Stimulated activated CD4-positive, alpha-beta T cell treated with anti-CD3 and anti-CD28 coated beads, Interleukin-15, amount 100 ng/mL, for 1 hour (primary cell): Measurements from ENCODE around the gene DLG4.
"Not testable (repeated sequence)": the region's sequence is repeated elsewhere in the genome, so short reads cannot be mapped to it uniquely, and the experiment has no call there.

Experiments used
- DNase-seq, 2 donors: peaks; one replicate each; pipeline ENCODE4 v3.0.0-alpha.2; 2020; ENCODE audit warnings: low read depth in 1 of 2, low spot score in 1 of 2

Gene DLG4

GRCh38 chr17:7190276-7190917 is 29.2 kb downstream of the DLG4 start:
- DNase-seq: no peak

- no peak for DNase-seq
Measured at GRCh38 chr17:7186241-7186640, 33.4 kb downstream of the DLG4 start.

- DNase-seq: no peak
Measured at GRCh38 chr17:7184647-7185046, 35.0 kb downstream of the DLG4 start.

- no peak for DNase-seq
Measured at GRCh38 chr17:7184091-7184488, 35.5 kb downstream of the DLG4 start.

GRCh38 chr17:7183433-7184090 is 36.1 kb downstream of the DLG4 start:
- no peak for DNase-seq

- DNase-seq: not testable (repeated sequence)
Measured at GRCh38 chr17:7182101-7182500, 37.5 kb downstream of the DLG4 start.

- DNase-seq: no peak
Measured at GRCh38 chr17:7179317-7180254, 40.0 kb downstream of the DLG4 start, which contains the start of gene ASGR1. Gene ASGR1 (minus strand): TSS chr17:7179370. CDS start chr17:7178563, 807 bp downstream.

GRCh38 chr17:7178973-7179316 is 40.7 kb downstream of the DLG4 start:
- no peak for DNase-seq

GRCh38 chr17:7177954-7178477 is 41.6 kb downstream of the DLG4 start:
- DNase-seq: no peak

GRCh38 chr17:7177191-7177953 is 42.3 kb downstream of the DLG4 start:
- DNase-seq: peak; percentile 30 to 40

- no peak for DNase-seq
Measured at GRCh38 chr17:7176841-7177190, 42.8 kb downstream of the DLG4 start.

GRCh38 chr17:7176107-7176840 is 43.4 kb downstream of the DLG4 start:
- no peak for DNase-seq

GRCh38 chr17:7175330-7175733 is 44.3 kb downstream of the DLG4 start:
- no peak for DNase-seq

GRCh38 chr17:7174603-7175326 is 44.9 kb downstream of the DLG4 start:
- no peak for DNase-seq

GRCh38 chr17:7173687-7174602 is 45.7 kb downstream of the DLG4 start:
- DNase-seq: peak in 1 of 2 donors; percentile 25

- DNase-seq: not testable (repeated sequence)
Measured at GRCh38 chr17:7172522-7173191, 47.0 kb downstream of the DLG4 start.

GRCh38 chr17:7169565-7169908 is 50.1 kb downstream of the DLG4 start:
- DNase-seq: not testable (repeated sequence)
